CD4-positive, alpha-beta T cell (primary cell): ENCODE results near the gene PRR23C. TPM values are rescaled to one million over a fixed set of nuclear protein-coding genes. Genes with fewer than 3 reads are reported as not detected.

Experiments used
- ATAC-seq: fragments of 200-7000 bp; cut with Tn5 transposase; one replicate; pipeline ENCODE4 v1.10.0; 2022; ENCODE audit warnings: mild to moderate bottlenecking; ENCODE audit not compliant: poor library complexity
- CTCF ChIA-PET: fragments of 350-600 bp; sonication (Branson Sonifier 250); formaldehyde crosslinking; loops from one replicate; lab custom pipeline; 2021; ENCODE audit warnings: antibody characterized with exemption, inconsistent platforms; lab: Charles Lee
- POLR2A ChIA-PET: fragments of 350-600 bp; sonication (Branson Sonifier 250); formaldehyde crosslinking; loops from one replicate; lab custom pipeline; 2021; ENCODE audit warnings: antibody characterized with exemption, inconsistent platforms; lab: Charles Lee
- DNase-seq, 14 experiments: peaks; one replicate each; pipeline ENCODE4 v3.0.0-alpha.2; 2013 to 2020; ENCODE audit warnings: mixed read lengths in 2 of 14
- H3K27ac ChIP-seq, 2 donors: one replicate each; pipeline versions ENCODE4 v1.5.1 to v1.7.0; 2013; ENCODE audit warnings: low read length in 2 of 2, low read depth in 1 of 2, mild to moderate bottlenecking in 1 of 2
- H3K27me3 ChIP-seq, 2 experiments: 1 replicate in 1 of 2; 2 replicates in 1 of 2; pipeline versions ENCODE4 v1.6.1 to v1.7.0; 2013; ENCODE audit warnings: low read length in 2 of 2, control low read depth in 1 of 2, mild to moderate bottlenecking in 1 of 2, moderate library complexity in 1 of 2; ENCODE audit not compliant: insufficient read depth in 2 of 2, control insufficient read depth in 1 of 2
- H3K36me3 ChIP-seq: one replicate; pipeline ENCODE4 v1.6.1; 2013; ENCODE audit warnings: low read length, control low read depth; ENCODE audit not compliant: insufficient read depth
- H3K4me1 ChIP-seq: one replicate; pipeline ENCODE4 v1.6.1; 2013; ENCODE audit warnings: low read length, control low read depth; ENCODE audit not compliant: insufficient read depth
- H3K4me3 ChIP-seq: one replicate; pipeline ENCODE4 v1.5.1; 2013; ENCODE audit warnings: mild to moderate bottlenecking, low read length, moderate library complexity
- H3K9me3 ChIP-seq, 2 experiments: 1 replicate in 1 of 2; 2 replicates in 1 of 2; pipeline versions ENCODE4 v1.6.1 to v1.7.0; 2013; ENCODE audit warnings: low read length in 2 of 2, mild to moderate bottlenecking in 2 of 2, control low read depth in 1 of 2, moderate library complexity in 1 of 2; ENCODE audit not compliant: control insufficient read depth in 1 of 2, insufficient read depth in 1 of 2
- H3K27ac Mint-ChIP-seq: one replicate; pipeline ENCODE4 v1.8.0; 2020; ENCODE audit warnings: mixed read lengths
- H3K27me3 Mint-ChIP-seq: one replicate; pipeline ENCODE4 v1.8.0; 2021; ENCODE audit warnings: mixed read lengths
- H3K36me3 Mint-ChIP-seq: one replicate; pipeline ENCODE4 v1.8.0; 2021; ENCODE audit warnings: low read depth, mixed read lengths
- H3K4me1 Mint-ChIP-seq: one replicate; pipeline ENCODE4 v1.8.0; 2021; ENCODE audit warnings: low read depth, mixed read lengths
- H3K4me3 Mint-ChIP-seq: one replicate; pipeline ENCODE4 v1.8.0; 2020; ENCODE audit warnings: mild to moderate bottlenecking, mixed read lengths
- H3K9me3 Mint-ChIP-seq: one replicate; pipeline ENCODE4 v1.8.0; 2020; ENCODE audit warnings: mixed read lengths
- CTCF ChIP-seq: fragments of 200-600 bp; IDR thresholded peaks from one replicate; pipeline ENCODE4 v1.8.0; 2022; ENCODE audit warnings: antibody characterized with exemption, mild to moderate bottlenecking
- intact Hi-C, 2 experiments: fragments of 100-400 bp; cut with DNase I in 1 of 2; cut with micrococcal nuclease in 1 of 2; formaldehyde crosslinking; loops; one replicate each; pipeline versions ENCODE4 v1.15.1 to v1.9.0; 2023 to 2025; cut with DNase I, micrococcal nuclease
- total RNA-seq, 174 experiments: library from RNA in 2 of 174; stranded (reverse) in 2 of 174; gene quantifications; one replicate each; pipeline ENCODE4 v1.2.3 and lab custom pipeline; 2021 to 2026

Gene PRR23C
- total RNA-seq, 2 experiments from 2014 or later: not detected

- peaks cover 5% of the 10 kb centered on the region for H3K9me3 Mint-ChIP-seq
- ATAC-seq: no peak
- CTCF ChIA-PET: no interaction called here
- intact Hi-C loops: no loop called here
- POLR2A ChIA-PET: no interaction called here
- Histone ChIP-seq H3K36me3 (no peaks in the 10 kb centered on the region), H3K27me3 (no peaks in the 10 kb centered on the region), H3K4me1 (no peaks in the 10 kb centered on the region), H3K9me3 (no peaks in the 10 kb centered on the region), H3K27ac (no peak overlapping the region), H3K4me3 (no peak overlapping the region)
- no peaks in the 10 kb centered on the region for H3K4me1 Mint-ChIP-seq
- no peak for DNase-seq
- no peaks in the 10 kb centered on the region for H3K36me3 Mint-ChIP-seq
- H3K4me3 Mint-ChIP-seq: no peak overlapping the region
- H3K27me3 Mint-ChIP-seq: no peaks in the 10 kb centered on the region
- no peak for TF ChIP-seq CTCF
- H3K27ac Mint-ChIP-seq: no peak overlapping the region
Observed at GRCh38 chr3:139062918-139063317, 18.2 kb upstream of the PRR23C start.

GRCh38 chr3:139052802-139053600, 8.3 kb upstream of the PRR23C start:
- no peak for TF ChIP-seq CTCF
- Histone ChIP-seq H3K27me3 (no peaks in the 10 kb centered on the region), H3K9me3 (peaks cover 10 to 24% of the 10 kb centered on the region in 2 experiments), H3K4me1 (no peaks in the 10 kb centered on the region), H3K36me3 (no peaks in the 10 kb centered on the region), H3K27ac (no peak overlapping the region), H3K4me3 (no peak overlapping the region)
- peaks cover 24% of the 10 kb centered on the region for H3K9me3 Mint-ChIP-seq
- DNase-seq: no peak
- no peak overlapping the region for H3K27ac Mint-ChIP-seq
- POLR2A ChIA-PET: no interaction called here
- intact Hi-C loops: no loop called here
- H3K36me3 Mint-ChIP-seq: no peaks in the 10 kb centered on the region
- H3K27me3 Mint-ChIP-seq: peaks cover 3% of the 10 kb centered on the region
- CTCF ChIA-PET: no interaction called here
- no peaks in the 10 kb centered on the region for H3K4me1 Mint-ChIP-seq
- no peak overlapping the region for H3K4me3 Mint-ChIP-seq
- no peak for ATAC-seq

GRCh38 chr3:139043554-139044365, 932 bp downstream of the PRR23C start:
- TF ChIP-seq CTCF: no peak
- Mint-ChIP-seq H3K4me3 (no peak overlapping the region), H3K9me3 (peaks cover 7% of the 10 kb centered on the region), H3K27me3 (peaks cover 4% of the 10 kb centered on the region), H3K27ac (no peak overlapping the region), H3K36me3 (no peaks in the 10 kb centered on the region), H3K4me1 (no peaks in the 10 kb centered on the region)
- Histone ChIP-seq H3K36me3 (no peaks in the 10 kb centered on the region), H3K4me1 (no peaks in the 10 kb centered on the region), H3K27me3 (no peaks in the 10 kb centered on the region), H3K4me3 (no peak overlapping the region), H3K27ac (no peak overlapping the region), H3K9me3 (peaks cover 0 to 32% of the 10 kb centered on the region in 2 experiments)
- ChIA-PET CTCF (no interaction called here), POLR2A (no interaction called here)
- ATAC-seq (no peak), DNase-seq (peak in 1 of 14 experiments; percentile 6)
- intact Hi-C loops: no loop called here
